ENCODE data around the gene TBC1D10A.

Gene TBC1D10A

GRCh38 chr22:30318799-30319419 is 7.8 kb downstream of the TBC1D10A start:
- no peak for TF ChIP-seq CTCF (IDR thresholded peaks at IDR 0.05; ENCODE audit: low read depth, low read length)
- DNase-seq (ENCODE audit: extremely low read depth, low read depth) = no peak

GRCh38 chr22:30317778-30318177 is 9.0 kb downstream of the TBC1D10A start:
- no peak for DNase-seq (ENCODE audit: extremely low read depth, low read depth)
- TF ChIP-seq CTCF (IDR thresholded peaks at IDR 0.05; ENCODE audit: low read depth, low read length) = no peak

- no peak for TF ChIP-seq CTCF (IDR thresholded peaks at IDR 0.05; ENCODE audit: low read depth, low read length)
- no peak for DNase-seq (ENCODE audit: extremely low read depth, low read depth)
Observed at GRCh38 chr22:30315962-30316576, 10.7 kb downstream of the TBC1D10A start.

GRCh38 chr22:30314915-30315314 is 11.8 kb downstream of the TBC1D10A start:
- no peak for DNase-seq (ENCODE audit: extremely low read depth, low read depth)
- no peak for TF ChIP-seq CTCF (IDR thresholded peaks at IDR 0.05; ENCODE audit: low read depth, low read length)

GRCh38 chr22:30313527-30314363 is 13.0 kb downstream of the TBC1D10A start:
- DNase-seq (ENCODE audit: extremely low read depth, low read depth) = no peak
- no peak for TF ChIP-seq CTCF (IDR thresholded peaks at IDR 0.05; ENCODE audit: low read depth, low read length)

- DNase-seq (ENCODE audit: extremely low read depth, low read depth) = peak; percentile 66
Observed at GRCh38 chr22:30312053-30312452, 14.7 kb downstream of the TBC1D10A start.

More at GRCh38 chr22:30312053-30312452, 14.7 kb downstream of the TBC1D10A start:
- no peak for TF ChIP-seq CTCF (IDR thresholded peaks at IDR 0.05; ENCODE audit: low read depth, low read length)

Data from AG09319 (cell line).